ENCODE data around the gene GNA15.

The GNA15 gene

DNA sequence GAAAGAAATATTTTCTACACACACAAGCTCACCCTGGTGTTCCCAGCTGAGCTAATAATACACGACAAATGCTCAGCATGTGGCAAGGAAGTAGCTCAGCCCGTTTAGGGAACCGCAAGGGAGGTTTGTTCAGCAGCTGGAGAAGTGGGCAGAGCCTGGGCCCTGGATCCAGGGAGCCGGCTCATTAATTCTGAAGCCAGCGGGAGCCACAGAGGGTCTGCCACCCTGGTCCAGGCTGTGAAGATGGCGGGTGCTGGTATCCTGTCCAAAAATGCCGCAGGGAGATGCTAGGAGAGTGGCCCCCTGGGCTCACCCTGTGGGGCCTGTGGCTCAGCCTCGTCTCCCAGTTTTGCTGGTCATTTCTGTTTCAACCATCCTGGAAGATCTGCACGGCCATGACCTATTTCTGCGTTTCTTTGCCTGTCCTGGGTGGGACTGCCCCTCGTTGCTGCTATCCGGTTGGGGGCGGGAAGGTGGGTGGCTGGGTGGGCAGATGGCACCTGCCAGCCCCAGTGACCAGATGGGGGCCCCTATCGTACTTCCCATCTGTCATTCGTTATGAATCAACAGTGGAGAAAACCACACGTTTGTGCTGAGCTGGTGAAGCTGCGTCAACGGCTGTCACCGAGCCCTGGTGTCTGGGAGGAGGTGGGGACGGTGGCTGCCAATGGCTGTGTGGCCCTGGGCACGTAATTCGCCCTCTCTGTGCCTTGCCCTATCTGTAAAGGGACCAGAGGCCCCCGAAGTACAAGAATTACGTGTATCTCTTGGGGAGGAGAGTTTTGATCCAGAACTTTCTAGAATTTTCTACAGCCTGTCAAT lies 2.7 kb upstream of the GNA15 start:
- Histone ChIP-seq H3K18ac (ENCODE audit: low read length) (peak overlapping the region; percentile 48), H3K36me3 (replicated peaks in 1 of 2; ENCODE audit: control insufficient read depth in 2 of 2, insufficient read depth in 2 of 2, low read length in 2 of 2) (no peaks in the 10 kb centered on the region), H3K9ac (ENCODE audit: low read depth, low read length, poor library complexity) (no peak overlapping the region), H3K4ac (ENCODE audit: low read length) (no peak overlapping the region), H3K4me2 (ENCODE audit: insufficient read depth, low read length, poor library complexity, severe bottlenecking) (no peak overlapping the region), H2AK5ac (ENCODE audit: low read depth, low read length) (peak overlapping the region; percentile 46), H2AFZ (ENCODE audit: low read length) (peak overlapping the region; percentile 3), H2BK5ac (ENCODE audit: low read length) (peak overlapping the region; percentile 62), H2BK15ac (ENCODE audit: low read length) (peak overlapping the region; percentile 26), H3K23ac (ENCODE audit: low read depth, low read length, poor library complexity) (peak overlapping the region; percentile 89), H3K9me3 (replicated peaks in 1 of 2; ENCODE audit: control insufficient read depth in 2 of 2, insufficient read depth in 1 of 2, low read depth in 1 of 2, low read length in 2 of 2) (no peaks in the 10 kb centered on the region), H2BK12ac (ENCODE audit: low read length) (no peak overlapping the region), H3K4me1 (ENCODE audit: control insufficient read depth in 2 of 2, insufficient read depth in 1 of 2, low read depth in 1 of 2, low read length in 2 of 2) (no peaks in the 10 kb centered on the region), H3K27ac (replicated peaks; ENCODE audit: low read length) (no peak overlapping the region), H4K91ac (ENCODE audit: low read depth, low read length, poor library complexity) (no peak overlapping the region), H2BK120ac (ENCODE audit: low read depth, low read length) (no peak overlapping the region), H3K27me3 (ENCODE audit: control insufficient read depth in 3 of 3, insufficient read depth in 3 of 3, low read depth in 1 of 3, low read length in 3 of 3) (no peaks in the 10 kb centered on the region), H3K4me3 (ENCODE audit: low read length in 2 of 2) (no peak overlapping the region), H4K8ac (ENCODE audit: low read depth, low read length) (no peak overlapping the region), H3K79me1 (ENCODE audit: low read depth, low read length) (no peaks in the 10 kb centered on the region), H3K14ac (ENCODE audit: low read length) (no peak overlapping the region)
- no peak for DNase-seq (ENCODE audit: low spot score)
- WGBS, 2 donors (ENCODE audit: extremely low coverage in 2 of 2, insufficient read length in 2 of 2, insufficient replicate concordance in 1 of 2): no CpG with 5 or more reads among the region's 24 CpGs

GRCh38 chr19:3133793-3134116 lies 2.1 kb upstream of the GNA15 start:
- H3K4me2 ChIP-seq (ENCODE audit: insufficient read depth, low read length, poor library complexity, severe bottlenecking): no peak overlapping the region
- no peak overlapping the region for H3K14ac ChIP-seq (ENCODE audit: low read length)
- peak overlapping the region; percentile 62 for H2BK5ac ChIP-seq (ENCODE audit: low read length)
- H2BK15ac ChIP-seq (ENCODE audit: low read length): no peak overlapping the region
- no peaks in the 10 kb centered on the region for H3K79me1 ChIP-seq (ENCODE audit: low read depth, low read length)
- no peaks in the 10 kb centered on the region for H3K4me1 ChIP-seq (ENCODE audit: control insufficient read depth in 2 of 2, insufficient read depth in 1 of 2, low read depth in 1 of 2, low read length in 2 of 2)
- no peak overlapping the region for H3K23ac ChIP-seq (ENCODE audit: low read depth, low read length, poor library complexity)
- no peak overlapping the region for H3K4ac ChIP-seq (ENCODE audit: low read length)
- no peaks in the 10 kb centered on the region for H3K36me3 ChIP-seq (replicated peaks in 1 of 2; ENCODE audit: control insufficient read depth in 2 of 2, insufficient read depth in 2 of 2, low read length in 2 of 2)
- H2BK12ac ChIP-seq (ENCODE audit: low read length): no peak overlapping the region
- WGBS, 2 donors (ENCODE audit: extremely low coverage in 2 of 2, insufficient read length in 2 of 2, insufficient replicate concordance in 1 of 2): no CpG with 5 or more reads among the region's 4 CpGs
- H3K18ac ChIP-seq (ENCODE audit: low read length): no peak overlapping the region
- H2AK5ac ChIP-seq (ENCODE audit: low read depth, low read length): no peak overlapping the region
- no peak overlapping the region for H3K9ac ChIP-seq (ENCODE audit: low read depth, low read length, poor library complexity)
- H3K4me3 ChIP-seq (ENCODE audit: low read length in 2 of 2): no peak overlapping the region
- no peak overlapping the region for H2AFZ ChIP-seq (ENCODE audit: low read length)
- no peak overlapping the region for H4K91ac ChIP-seq (ENCODE audit: low read depth, low read length, poor library complexity)
- H3K9me3 ChIP-seq (replicated peaks in 1 of 2; ENCODE audit: control insufficient read depth in 2 of 2, insufficient read depth in 1 of 2, low read depth in 1 of 2, low read length in 2 of 2): no peaks in the 10 kb centered on the region
- H3K27me3 ChIP-seq (ENCODE audit: control insufficient read depth in 3 of 3, insufficient read depth in 3 of 3, low read depth in 1 of 3, low read length in 3 of 3): no peaks in the 10 kb centered on the region
- DNase-seq (ENCODE audit: low spot score): no peak
- no peak overlapping the region for H2BK120ac ChIP-seq (ENCODE audit: low read depth, low read length)
- no peak overlapping the region for H4K8ac ChIP-seq (ENCODE audit: low read depth, low read length)
- no peak overlapping the region for H3K27ac ChIP-seq (replicated peaks; ENCODE audit: low read length)

DNA sequence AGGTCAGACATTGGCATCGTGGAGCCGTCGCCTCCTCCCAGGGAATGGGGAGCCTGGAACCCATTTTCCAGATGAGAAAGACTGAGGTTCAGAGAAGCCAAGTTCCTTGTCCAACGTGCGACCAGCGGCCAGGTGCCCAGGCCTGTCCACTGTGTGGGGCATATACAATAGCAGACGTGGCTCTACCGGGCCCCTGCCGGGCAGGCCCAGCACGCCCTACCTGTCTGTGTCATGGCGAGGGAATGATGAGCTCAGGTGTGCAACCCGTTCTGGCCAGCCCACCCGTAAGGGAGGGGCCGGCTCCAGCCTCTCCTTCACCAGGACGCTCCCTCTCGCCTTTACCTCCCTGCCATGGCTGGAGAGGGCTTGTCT lies 837 bp downstream of the GNA15 start:
- H3K9ac ChIP-seq (ENCODE audit: low read depth, low read length, poor library complexity): no peak overlapping the region
- no peak for DNase-seq (ENCODE audit: low spot score)
- H3K27me3 ChIP-seq (ENCODE audit: control insufficient read depth in 3 of 3, insufficient read depth in 3 of 3, low read depth in 1 of 3, low read length in 3 of 3): no peaks in the 10 kb centered on the region
- H3K23ac ChIP-seq (ENCODE audit: low read depth, low read length, poor library complexity): no peak overlapping the region
- no peak overlapping the region for H3K27ac ChIP-seq (replicated peaks; ENCODE audit: low read length)
- no peaks in the 10 kb centered on the region for H3K9me3 ChIP-seq (replicated peaks in 1 of 2; ENCODE audit: control insufficient read depth in 2 of 2, insufficient read depth in 1 of 2, low read depth in 1 of 2, low read length in 2 of 2)
- H4K8ac ChIP-seq (ENCODE audit: low read depth, low read length): no peak overlapping the region
- no peak overlapping the region for H2AFZ ChIP-seq (ENCODE audit: low read length)
- no peak overlapping the region for H3K4me3 ChIP-seq (ENCODE audit: low read length in 2 of 2)
- no peak overlapping the region for H4K91ac ChIP-seq (ENCODE audit: low read depth, low read length, poor library complexity)
- H3K18ac ChIP-seq (ENCODE audit: low read length): peak overlapping the region; percentile 76
- H2BK12ac ChIP-seq (ENCODE audit: low read length): peak overlapping the region; percentile 58
- H2BK5ac ChIP-seq (ENCODE audit: low read length): no peak overlapping the region
- H2BK15ac ChIP-seq (ENCODE audit: low read length): no peak overlapping the region
- peak overlapping the region; percentile 56 for H2AK5ac ChIP-seq (ENCODE audit: low read depth, low read length)
- WGBS, 2 donors (ENCODE audit: extremely low coverage in 2 of 2, insufficient read length in 2 of 2, insufficient replicate concordance in 1 of 2): no CpG with 5 or more reads among the region's 16 CpGs
- no peak overlapping the region for H3K4me2 ChIP-seq (ENCODE audit: insufficient read depth, low read length, poor library complexity, severe bottlenecking)
- no peaks in the 10 kb centered on the region for H3K36me3 ChIP-seq (replicated peaks in 1 of 2; ENCODE audit: control insufficient read depth in 2 of 2, insufficient read depth in 2 of 2, low read length in 2 of 2)
- H3K14ac ChIP-seq (ENCODE audit: low read length): no peak overlapping the region
- H3K4me1 ChIP-seq (ENCODE audit: control insufficient read depth in 2 of 2, insufficient read depth in 1 of 2, low read depth in 1 of 2, low read length in 2 of 2): no peaks in the 10 kb centered on the region
- no peaks in the 10 kb centered on the region for H3K79me1 ChIP-seq (ENCODE audit: low read depth, low read length)
- no peak overlapping the region for H3K4ac ChIP-seq (ENCODE audit: low read length)
- no peak overlapping the region for H2BK120ac ChIP-seq (ENCODE audit: low read depth, low read length)

DNA sequence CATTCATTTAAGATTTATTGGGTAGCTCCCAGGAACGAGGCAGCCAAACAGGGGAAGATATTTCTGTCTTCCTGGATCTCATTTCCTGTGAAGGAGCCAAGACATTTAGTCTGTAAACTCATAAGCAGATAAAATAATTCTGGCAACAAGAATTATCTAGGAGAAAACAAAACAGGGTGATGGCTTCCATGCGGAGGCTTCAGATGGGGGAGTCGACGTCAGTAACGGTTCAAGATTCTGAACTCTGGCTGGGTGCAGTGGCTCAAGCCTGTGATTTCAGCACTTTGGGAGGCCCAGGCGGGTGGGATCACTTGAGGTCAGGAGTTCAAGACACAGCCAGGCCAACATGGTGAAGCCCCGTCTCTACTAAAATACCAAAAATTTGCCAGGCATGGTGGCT lies 1.3 kb downstream of the GNA15 start:
- no peaks in the 10 kb centered on the region for H3K36me3 ChIP-seq (replicated peaks in 1 of 2; ENCODE audit: control insufficient read depth in 2 of 2, insufficient read depth in 2 of 2, low read length in 2 of 2)
- no peak overlapping the region for H2BK15ac ChIP-seq (ENCODE audit: low read length)
- no peaks in the 10 kb centered on the region for H3K79me1 ChIP-seq (ENCODE audit: low read depth, low read length)
- H3K23ac ChIP-seq (ENCODE audit: low read depth, low read length, poor library complexity): no peak overlapping the region
- no peaks in the 10 kb centered on the region for H3K27me3 ChIP-seq (ENCODE audit: control insufficient read depth in 3 of 3, insufficient read depth in 3 of 3, low read depth in 1 of 3, low read length in 3 of 3)
- H3K9me3 ChIP-seq (replicated peaks in 1 of 2; ENCODE audit: control insufficient read depth in 2 of 2, insufficient read depth in 1 of 2, low read depth in 1 of 2, low read length in 2 of 2): no peaks in the 10 kb centered on the region
- H3K27ac ChIP-seq (replicated peaks; ENCODE audit: low read length): no peak overlapping the region
- no peak overlapping the region for H2BK12ac ChIP-seq (ENCODE audit: low read length)
- H3K4me2 ChIP-seq (ENCODE audit: insufficient read depth, low read length, poor library complexity, severe bottlenecking): no peak overlapping the region
- H3K4ac ChIP-seq (ENCODE audit: low read length): no peak overlapping the region
- no peak overlapping the region for H4K8ac ChIP-seq (ENCODE audit: low read depth, low read length)
- H2AFZ ChIP-seq (ENCODE audit: low read length): no peak overlapping the region
- H2AK5ac ChIP-seq (ENCODE audit: low read depth, low read length): no peak overlapping the region
- no peak for DNase-seq (ENCODE audit: low spot score)
- whole genome bisulfite sequencing, 2 donors (ENCODE audit: extremely low coverage in 2 of 2, insufficient read length in 2 of 2, insufficient replicate concordance in 1 of 2): no CpG with 5 or more reads among the region's 7 CpGs
- no peak overlapping the region for H3K9ac ChIP-seq (ENCODE audit: low read depth, low read length, poor library complexity)
- no peak overlapping the region for H3K14ac ChIP-seq (ENCODE audit: low read length)
- no peak overlapping the region for H4K91ac ChIP-seq (ENCODE audit: low read depth, low read length, poor library complexity)
- H3K4me1 ChIP-seq (ENCODE audit: control insufficient read depth in 2 of 2, insufficient read depth in 1 of 2, low read depth in 1 of 2, low read length in 2 of 2): no peaks in the 10 kb centered on the region
- no peak overlapping the region for H2BK120ac ChIP-seq (ENCODE audit: low read depth, low read length)
- H2BK5ac ChIP-seq (ENCODE audit: low read length): no peak overlapping the region
- no peak overlapping the region for H3K4me3 ChIP-seq (ENCODE audit: low read length in 2 of 2)
- no peak overlapping the region for H3K18ac ChIP-seq (ENCODE audit: low read length)

All from neuronal stem cell (in vitro differentiated cells).